GM12878 (cell line): ENCODE data around the gene NPLOC4. TPM values are rescaled to one million over a fixed set of nuclear protein-coding genes. Genes with fewer than 3 reads are reported as not detected.
A peak's percentile ranks its signal among the peaks of the same experiment; 100 is the strongest.

Source experiments
- ASH2L ChIP-seq: fragments of 300-600, 200-600 bp; sonication (generic); IDR thresholded peaks from 2 replicates; pipeline ENCODE4 v1.6.1; 2017; ENCODE audit warnings: low read depth, mild to moderate bottlenecking, borderline replicate concordance
- CBX5 ChIP-seq: sonication (generic); IDR thresholded peaks from 2 replicates; pipeline ENCODE4 v1.6.1; 2016; ENCODE audit warnings: low read depth, moderate library complexity, mild to moderate bottlenecking, inconsistent platforms
- CTCF ChIP-seq, 3 experiments: IDR thresholded peaks in 2 of 3; conservative IDR thresholded peaks in 1 of 3; 2 replicates each; pipeline ENCODE4 v1.5.1; 2011; ENCODE audit warnings: low read depth in 3 of 3, low read length in 3 of 3, mild to moderate bottlenecking in 3 of 3, control low read depth in 2 of 3, moderate library complexity in 2 of 3, inconsistent platforms in 1 of 3, mixed read lengths in 1 of 3; ENCODE audit not compliant: control insufficient read depth in 2 of 3, insufficient read depth in 1 of 3; ENCODE audit errors: extremely low read depth in 1 of 3
- E2F4 ChIP-seq: IDR thresholded peaks from 2 replicates; pipeline ENCODE4 v1.6.1; 2012; ENCODE audit warnings: low read depth, low read length, improper control_type of control experiment
- HDAC6 ChIP-seq: fragments of 200-600 bp; sonication (generic); IDR thresholded peaks from one replicate; pipeline ENCODE4 v1.8.0; 2017; ENCODE audit warnings: antibody characterized with exemption; ENCODE audit not compliant: unreplicated experiment
- HSF1 ChIP-seq: fragments of 150-350 bp; IDR thresholded peaks from 2 replicates; pipeline ENCODE4 v1.6.1; 2014; ENCODE audit warnings: mild to moderate bottlenecking, low read depth, low read length
- IRF4 ChIP-seq: IDR thresholded peaks from 2 replicates; pipeline ENCODE4 v1.6.1; 2011; ENCODE audit warnings: low read depth, low read length
- KAT2A ChIP-seq: conservative IDR thresholded peaks from 2 replicates; pipeline ENCODE4 v1.6.1; 2011; ENCODE audit warnings: low read depth, low read length; ENCODE audit not compliant: control insufficient read depth
- MAX ChIP-seq: IDR thresholded peaks from 2 replicates; pipeline ENCODE4 v1.6.1; 2012; ENCODE audit warnings: low read depth, low read length, improper control_type of control experiment
- MTA3 ChIP-seq: IDR thresholded peaks from 2 replicates; pipeline ENCODE4 v1.6.1; 2012; ENCODE audit warnings: low read length, inconsistent platforms, borderline replicate concordance
- NR2F1 ChIP-seq: fragments of 450-650 bp; conservative IDR thresholded peaks from 2 replicates; pipeline ENCODE4 v1.6.1; 2017; ENCODE audit warnings: mild to moderate bottlenecking
- RAD21 ChIP-seq: IDR thresholded peaks from 2 replicates; pipeline ENCODE4 v1.6.1; 2011; ENCODE audit warnings: mild to moderate bottlenecking, low read depth, low read length, moderate library complexity; ENCODE audit not compliant: insufficient read depth
- REST ChIP-seq: IDR thresholded peaks from 2 replicates; pipeline ENCODE4 v1.6.1; 2012; ENCODE audit warnings: mild to moderate bottlenecking, low read depth, low read length
- RUNX3 ChIP-seq: IDR thresholded peaks from 2 replicates; pipeline ENCODE4 v1.6.1; 2012; ENCODE audit warnings: low read length, inconsistent platforms
- SMAD1 ChIP-seq: fragments of 450-650 bp; IDR thresholded peaks from 2 replicates; pipeline ENCODE4 v1.6.1; 2018; ENCODE audit warnings: mild to moderate bottlenecking, low read depth; ENCODE audit not compliant: partially characterized antibody
- SP1 ChIP-seq: IDR thresholded peaks from one replicate; pipeline ENCODE4 v1.6.1; 2011; ENCODE audit warnings: low read depth, low read length
- SREBF1 ChIP-seq: IDR thresholded peaks from 2 replicates; pipeline ENCODE4 v1.6.1; 2012; ENCODE audit warnings: mild to moderate bottlenecking, low read length
- STAT1 ChIP-seq: fragments of 450-650 bp; conservative IDR thresholded peaks from 2 replicates; pipeline ENCODE4 v1.6.1; 2014; ENCODE audit warnings: antibody characterized with exemption, mild to moderate bottlenecking
- SUPT20H ChIP-seq: IDR thresholded peaks from 2 replicates; pipeline ENCODE4 v1.6.1; 2011; ENCODE audit warnings: low read depth, mild to moderate bottlenecking, low read length, moderate library complexity, borderline replicate concordance; ENCODE audit not compliant: control insufficient read depth
- TBL1XR1 ChIP-seq: IDR thresholded peaks from 2 replicates; pipeline ENCODE4 v1.6.1; 2012; ENCODE audit warnings: low read depth, low read length, improper control_type of control experiment
- TCF3 ChIP-seq: IDR thresholded peaks from 2 replicates; pipeline ENCODE4 v1.6.1; 2012; ENCODE audit warnings: low read depth, mild to moderate bottlenecking, low read length, borderline replicate concordance; ENCODE audit not compliant: insufficient read depth
- YY1 ChIP-seq: IDR thresholded peaks from 2 replicates; pipeline ENCODE4 v1.6.1; 2011; ENCODE audit warnings: low read depth, mild to moderate bottlenecking, low read length
- ZNF217 ChIP-seq: fragments of 450-650 bp; IDR thresholded peaks from 2 replicates; pipeline ENCODE4 v1.6.1; 2017; ENCODE audit warnings: antibody characterized with exemption, mild to moderate bottlenecking
- polyA plus RNA-seq, 11 experiments: library from polyadenylated mRNA; depleted of rRNA in 4 of 11; unstranded in 6 of 11; stranded (reverse) in 5 of 11; fragments of >200 nt; fragmentation: Nextera tagmentation in 4 of 11; fragmentation: Illumina TruSeq in 1 of 11; extraction: Ambion mirVana in 4 of 11; extraction: Trizol in 1 of 11; gene quantifications; 1 replicate in 1 of 11; 2 replicates in 10 of 11; pipeline versions ENCODE4 v1.2.1 to v1.2.3, GENCODE V29; 2011 to 2016; ENCODE audit warnings: inconsistent platforms in 2 of 11, missing spikeins in 2 of 11, low read depth in 1 of 11
- total RNA-seq, 4 experiments: library from RNA; depleted of rRNA in 3 of 4; stranded (reverse); fragments of >200 nt in 3 of 4; fragmentation: Illumina TruSeq in 1 of 4; extraction: Trizol in 1 of 4; gene quantifications; 2 replicates each; pipeline versions ENCODE4 v1.2.1 to v1.2.3, GENCODE V29; 2013 to 2021

The NPLOC4 gene
- total and polyA plus RNA-seq, 10 of the 15 experiments (the other 5 are each of a cell fraction or from before 2014, with no cell fraction given): 1.5 to 83.7 (median 45.8) TPM

- TF ChIP-seq KAT2A (no peak), CBX5 (no peak), E2F4 (no peak), SMAD1 (no peak), YY1 (peak; percentile 62; the same call in 1 of the 2 replicates), TBL1XR1 (no peak), HSF1 (no peak), IRF4 (no peak), RAD21 (peak; percentile 12; the same call in 1 of the 2 replicates), SP1 (no peak), STAT1 (0 out of 2 replicates have a peak, but pooled peaks have one; percentile 34), REST (no peak), NR2F1 (no peak), CTCF (IDR thresholded peaks at IDR 0.05 in 2 of 3, conservative IDR thresholded peaks at IDR 0.05 in 1 of 3; ENCODE audit: control insufficient read depth in 2 of 3, extremely low read depth in 1 of 3, insufficient read depth in 1 of 3, low read depth in 3 of 3, low read length in 3 of 3) (peak in 2 of 3 experiments; percentile 20 to 40; a peak in 3 of 6 replicates), HDAC6 (no peak), MTA3 (no peak; the same call in 1 of the 2 replicates), RUNX3 (peak; percentile 23; the same call in 1 of the 2 replicates), SUPT20H (no peak), SREBF1 (no peak), ASH2L (no peak), TCF3 (no peak), ZNF217 (no peak), MAX (peak; percentile 55; the same call in 1 of the 2 replicates)
These were observed 83.8 kb downstream of the NPLOC4 start (continued) for GRCh38 chr17:81553018-81553615.
